Caco-2 (cell line): ENCODE results near the gene NRSN1. TPM values are rescaled to one million over a fixed set of nuclear protein-coding genes. Genes with fewer than 3 reads are reported as not detected.

Experiments
- BruUV-seq: library from RNA; stranded (reverse); fragments of 400-500 nt; replicated peaks from 2 replicates; lab custom pipeline; 2021; lab: Mats Ljungman, UMichigan
- CTCF ChIA-PET: fragments of 300-600 bp; sonication (Branson Sonifier 250); formaldehyde crosslinking; loops from one replicate; lab custom pipeline; 2022; ENCODE audit warnings: antibody characterized with exemption; lab: Charles Lee
- POLR2A ChIA-PET: fragments of 300-600 bp; sonication (Branson Sonifier 250); formaldehyde crosslinking; loops from one replicate; lab custom pipeline; 2022; ENCODE audit warnings: antibody characterized with exemption; lab: Charles Lee
- DNase-seq, 2 experiments: peaks; one replicate each; pipeline versions ENCODE4 v3.0.0 to v3.0.0-alpha.2; 2020 to 2022
- H3K27me3 ChIP-seq: replicated peaks from 2 replicates; pipeline ENCODE4 v1.6.0; 2011; ENCODE audit warnings: low read length; ENCODE audit not compliant: control insufficient read depth, insufficient read depth
- H3K36me3 ChIP-seq: 2 replicates; pipeline ENCODE4 v1.5.1; 2011; ENCODE audit warnings: low read length; ENCODE audit not compliant: control insufficient read depth, insufficient read depth
- H3K4me1 ChIP-seq: fragments of 250-450 bp; sonication (Bioruptor Pico); 2 replicates; pipeline ENCODE4 v1.5.1; 2020; ENCODE audit warnings: mild to moderate bottlenecking
- H3K4me3 ChIP-seq: 2 replicates; pipeline ENCODE4 v1.5.1; 2011; ENCODE audit warnings: low read depth, mild to moderate bottlenecking, control low read depth, low read length
- H3K9me3 ChIP-seq: fragments of 250-450 bp; sonication (Bioruptor Pico); 2 replicates; pipeline ENCODE4 v1.5.1; 2020; ENCODE audit warnings: mild to moderate bottlenecking, moderate library complexity
- H3K27ac Mint-ChIP-seq: one replicate; pipeline ENCODE4 v1.8.0; 2022; ENCODE audit warnings: mixed read lengths; ENCODE audit not compliant: unreplicated experiment
- H3K27me3 Mint-ChIP-seq: one replicate; pipeline ENCODE4 v1.8.0; 2022; ENCODE audit warnings: mixed read lengths; ENCODE audit not compliant: insufficient read depth, unreplicated experiment
- H3K36me3 Mint-ChIP-seq: one replicate; pipeline ENCODE4 v1.8.0; 2022; ENCODE audit warnings: mild to moderate bottlenecking, mixed read lengths; ENCODE audit not compliant: insufficient read depth, unreplicated experiment
- H3K4me1 Mint-ChIP-seq: one replicate; pipeline ENCODE4 v1.8.0; 2022; ENCODE audit warnings: low read depth, mixed read lengths; ENCODE audit not compliant: unreplicated experiment
- H3K4me3 Mint-ChIP-seq: one replicate; pipeline ENCODE4 v1.8.0; 2022; ENCODE audit warnings: mild to moderate bottlenecking, moderate library complexity, mixed read lengths; ENCODE audit not compliant: unreplicated experiment
- H3K9me3 Mint-ChIP-seq: one replicate; pipeline ENCODE4 v1.8.0; 2022; ENCODE audit warnings: mixed read lengths; ENCODE audit not compliant: unreplicated experiment
- intact Hi-C: fragments of 100-400 bp; cut with micrococcal nuclease; formaldehyde crosslinking; loops from one replicate; pipeline ENCODE4 v1.10.0; 2022; ENCODE audit not compliant: unreplicated experiment
- total RNA-seq: library from RNA; stranded (reverse); gene quantifications from 2 replicates; pipeline ENCODE4 v1.2.3, GENCODE V29; 2022
- TF ChIP-seq, protein P1 (sequence below), 2 experiments: fragments of 200-600 bp in 1 of 2; IDR thresholded peaks; 1 replicate in 1 of 2; 2 replicates in 1 of 2; pipeline versions ENCODE4 v1.5.1 to v1.8.0; 2011 to 2022; ENCODE audit warnings: antibody characterized with exemption in 1 of 2, control low read depth in 1 of 2, inconsistent platforms in 1 of 2, low read depth in 1 of 2, low read length in 1 of 2, mild to moderate bottlenecking in 1 of 2, moderate library complexity in 1 of 2; ENCODE audit not compliant: insufficient read depth in 1 of 2, severe bottlenecking in 1 of 2, unreplicated experiment in 1 of 2

NRSN1 gene
- total RNA-seq, 1 experiment from 2014 or later: not detected

DNA sequence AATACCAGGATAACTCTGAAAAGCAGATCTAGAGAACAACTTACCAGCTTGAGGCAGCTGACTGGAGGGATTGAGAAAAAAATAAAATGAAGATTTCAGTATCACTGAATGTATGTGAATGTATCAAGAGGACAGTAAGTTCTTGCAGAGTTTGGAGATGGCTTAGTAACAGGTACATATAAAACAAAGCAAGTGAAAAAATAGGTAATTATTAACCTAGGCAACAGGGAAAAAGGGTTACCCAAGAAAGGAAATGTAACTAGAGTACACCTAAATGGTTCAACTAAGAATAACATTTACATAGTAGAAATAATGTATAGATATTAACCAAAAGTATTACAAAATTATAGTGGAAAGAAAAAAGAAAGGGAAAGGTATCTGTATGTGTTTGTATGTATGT lies 67.3 kb downstream of the NRSN1 start:
- H3K27ac Mint-ChIP-seq: no peak overlapping the region
- H3K36me3 Mint-ChIP-seq: peaks cover 80% of the 10 kb centered on the region
- POLR2A ChIA-PET: no interaction called here
- Histone ChIP-seq H3K36me3 (no peaks in the 10 kb centered on the region; the same call in 1 of the 2 replicates), H3K4me1 (peaks cover 35% of the 10 kb centered on the region), H3K27me3 (no peaks in the 10 kb centered on the region), H3K9me3 (no peaks in the 10 kb centered on the region), H3K4me3 (no peak overlapping the region)
- H3K9me3 Mint-ChIP-seq: no peaks in the 10 kb centered on the region
- TF ChIP-seq, protein P1, sequence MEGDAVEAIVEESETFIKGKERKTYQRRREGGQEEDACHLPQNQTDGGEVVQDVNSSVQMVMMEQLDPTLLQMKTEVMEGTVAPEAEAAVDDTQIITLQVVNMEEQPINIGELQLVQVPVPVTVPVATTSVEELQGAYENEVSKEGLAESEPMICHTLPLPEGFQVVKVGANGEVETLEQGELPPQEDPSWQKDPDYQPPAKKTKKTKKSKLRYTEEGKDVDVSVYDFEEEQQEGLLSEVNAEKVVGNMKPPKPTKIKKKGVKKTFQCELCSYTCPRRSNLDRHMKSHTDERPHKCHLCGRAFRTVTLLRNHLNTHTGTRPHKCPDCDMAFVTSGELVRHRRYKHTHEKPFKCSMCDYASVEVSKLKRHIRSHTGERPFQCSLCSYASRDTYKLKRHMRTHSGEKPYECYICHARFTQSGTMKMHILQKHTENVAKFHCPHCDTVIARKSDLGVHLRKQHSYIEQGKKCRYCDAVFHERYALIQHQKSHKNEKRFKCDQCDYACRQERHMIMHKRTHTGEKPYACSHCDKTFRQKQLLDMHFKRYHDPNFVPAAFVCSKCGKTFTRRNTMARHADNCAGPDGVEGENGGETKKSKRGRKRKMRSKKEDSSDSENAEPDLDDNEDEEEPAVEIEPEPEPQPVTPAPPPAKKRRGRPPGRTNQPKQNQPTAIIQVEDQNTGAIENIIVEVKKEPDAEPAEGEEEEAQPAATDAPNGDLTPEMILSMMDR (IDR thresholded peaks at IDR 0.05; ENCODE audit: insufficient read depth in 1 of 2, low read depth in 1 of 2, low read length in 1 of 2, severe bottlenecking in 1 of 2, unreplicated experiment in 1 of 2): no peak
- BruUV-seq: no TSS peak
- CTCF ChIA-PET: no interaction called here
- H3K4me1 Mint-ChIP-seq: peaks cover 29% of the 10 kb centered on the region
- H3K4me3 Mint-ChIP-seq: no peak overlapping the region
- no peaks in the 10 kb centered on the region for H3K27me3 Mint-ChIP-seq
- no peak for DNase-seq
- intact Hi-C loops: no loop called here

DNA sequence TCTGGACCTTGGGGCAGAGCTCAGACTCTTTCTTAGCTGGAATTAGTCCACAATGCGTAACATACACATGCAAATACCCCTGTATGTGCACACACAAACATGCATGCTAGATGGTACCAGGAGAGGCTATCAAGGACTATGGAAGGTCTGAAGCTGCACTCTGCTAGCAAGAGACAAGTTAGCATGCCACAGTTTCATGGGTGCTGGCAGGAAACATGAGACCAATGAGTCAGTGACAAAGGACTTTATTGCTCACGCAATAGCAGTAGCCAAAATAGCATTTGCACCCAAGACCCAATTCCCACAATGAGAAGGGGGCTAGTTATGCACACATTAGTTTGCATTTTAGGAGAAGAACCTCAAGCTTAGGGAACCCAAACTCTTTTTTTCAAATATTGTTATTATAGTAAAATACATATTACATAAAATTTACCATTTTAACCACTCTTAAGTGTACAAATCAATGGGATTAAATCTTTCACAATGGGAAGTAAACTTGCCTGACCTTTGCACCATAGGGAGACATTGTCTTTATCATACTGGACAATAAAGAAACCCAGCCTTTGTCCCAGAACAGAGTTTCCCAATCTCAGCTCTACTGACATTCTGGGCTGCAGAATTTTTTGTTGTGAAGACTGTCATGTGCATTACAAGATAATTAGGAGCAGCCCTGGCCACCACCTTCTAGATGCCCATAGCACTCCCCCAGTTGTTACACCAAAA lies 69.1 kb downstream of the NRSN1 start:
- POLR2A ChIA-PET: no interaction called here
- Mint-ChIP-seq H3K4me1 (peaks cover 38% of the 10 kb centered on the region), H3K27ac (peak overlapping the region; percentile 82), H3K27me3 (no peaks in the 10 kb centered on the region), H3K9me3 (peaks cover 9% of the 10 kb centered on the region), H3K4me3 (no peak overlapping the region), H3K36me3 (peaks cover 81% of the 10 kb centered on the region)
- H3K4me3 ChIP-seq: no peak overlapping the region
- H3K27me3 ChIP-seq: no peaks in the 10 kb centered on the region
- BruUV-seq: no TSS peak
- H3K36me3 ChIP-seq: no peaks in the 10 kb centered on the region; the same call in 1 of the 2 replicates
- CTCF ChIA-PET: no interaction called here
- intact Hi-C loops: loop anchor here (1.0 kb wide), 1 partner anchor 47 kb away; no protein-coding TSS in a partner anchor
- peak in 1 of 2 experiments; percentile 36 for DNase-seq
- peaks cover 35% of the 10 kb centered on the region for H3K4me1 ChIP-seq
- no peaks in the 10 kb centered on the region for H3K9me3 ChIP-seq
- TF ChIP-seq, protein P1 (IDR thresholded peaks at IDR 0.05; ENCODE audit: insufficient read depth in 1 of 2, low read depth in 1 of 2, low read length in 1 of 2, severe bottlenecking in 1 of 2, unreplicated experiment in 1 of 2): no peak

DNA sequence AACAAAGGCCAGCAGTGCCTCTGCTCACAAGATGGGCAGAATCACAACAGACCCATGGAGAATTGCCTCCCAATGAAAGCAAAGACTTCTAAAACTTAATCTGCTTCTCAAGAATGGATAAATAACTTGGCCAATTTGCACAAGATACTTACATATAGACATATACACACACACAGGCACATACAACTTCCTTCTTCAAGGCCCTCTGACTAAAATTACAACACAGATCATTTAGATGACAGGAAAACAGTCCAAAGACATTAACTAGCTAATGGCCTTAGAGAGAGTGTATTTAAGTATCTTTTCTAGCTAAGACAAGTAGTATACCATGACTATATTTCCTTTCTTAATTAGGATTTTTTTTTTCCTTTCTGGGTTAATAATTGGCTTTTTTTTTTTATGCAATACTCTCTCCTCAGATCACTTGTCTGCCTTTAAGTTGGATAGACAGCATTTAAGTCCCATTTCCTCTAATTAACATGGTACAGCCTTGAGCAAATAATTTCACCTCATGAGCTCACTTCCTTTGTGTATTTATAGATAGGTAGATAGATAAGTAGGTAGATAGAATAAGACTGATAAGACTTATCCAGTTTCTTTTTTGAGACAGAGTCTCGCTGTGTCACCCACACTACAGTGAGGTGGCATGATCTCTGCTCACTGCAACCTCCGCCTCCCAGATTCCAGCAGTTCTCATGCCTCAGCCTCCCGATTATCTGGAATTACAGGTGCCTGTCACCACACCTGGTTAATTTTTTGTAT lies 70.0 kb downstream of the NRSN1 start:
- BruUV-seq: no TSS peak
- H3K4me3 ChIP-seq: no peak overlapping the region
- H3K4me1 Mint-ChIP-seq: peaks cover 46% of the 10 kb centered on the region
- H3K36me3 ChIP-seq: no peaks in the 10 kb centered on the region; the same call in 1 of the 2 replicates
- ChIA-PET POLR2A (no interaction called here), CTCF (no interaction called here)
- TF ChIP-seq, protein P1 (IDR thresholded peaks at IDR 0.05; ENCODE audit: insufficient read depth in 1 of 2, low read depth in 1 of 2, low read length in 1 of 2, severe bottlenecking in 1 of 2, unreplicated experiment in 1 of 2): no peak
- H3K27me3 ChIP-seq: no peaks in the 10 kb centered on the region
- no peaks in the 10 kb centered on the region for H3K9me3 ChIP-seq
- peak overlapping the region; percentile 82 for H3K27ac Mint-ChIP-seq
- intact Hi-C loops: loop anchor here (1.0 kb wide), 1 partner anchor 48 kb away; no protein-coding TSS in a partner anchor
- peaks cover 86% of the 10 kb centered on the region for H3K36me3 Mint-ChIP-seq
- no peak for DNase-seq
- peaks cover 18% of the 10 kb centered on the region for H3K9me3 Mint-ChIP-seq
- H3K4me1 ChIP-seq: peaks cover 35% of the 10 kb centered on the region
- H3K27me3 Mint-ChIP-seq: no peaks in the 10 kb centered on the region
- peak overlapping the region; percentile 12 for H3K4me3 Mint-ChIP-seq
